ENCODE data around the gene IL2RA. TPM values are rescaled to one million over a fixed set of nuclear protein-coding genes. Genes with fewer than 3 reads are reported as not detected.
A peak's percentile ranks its signal among the peaks of the same experiment; 100 is the strongest.

Gene IL2RA
- total RNA-seq, 1 experiment from 2014 or later, result not detected

DNA sequence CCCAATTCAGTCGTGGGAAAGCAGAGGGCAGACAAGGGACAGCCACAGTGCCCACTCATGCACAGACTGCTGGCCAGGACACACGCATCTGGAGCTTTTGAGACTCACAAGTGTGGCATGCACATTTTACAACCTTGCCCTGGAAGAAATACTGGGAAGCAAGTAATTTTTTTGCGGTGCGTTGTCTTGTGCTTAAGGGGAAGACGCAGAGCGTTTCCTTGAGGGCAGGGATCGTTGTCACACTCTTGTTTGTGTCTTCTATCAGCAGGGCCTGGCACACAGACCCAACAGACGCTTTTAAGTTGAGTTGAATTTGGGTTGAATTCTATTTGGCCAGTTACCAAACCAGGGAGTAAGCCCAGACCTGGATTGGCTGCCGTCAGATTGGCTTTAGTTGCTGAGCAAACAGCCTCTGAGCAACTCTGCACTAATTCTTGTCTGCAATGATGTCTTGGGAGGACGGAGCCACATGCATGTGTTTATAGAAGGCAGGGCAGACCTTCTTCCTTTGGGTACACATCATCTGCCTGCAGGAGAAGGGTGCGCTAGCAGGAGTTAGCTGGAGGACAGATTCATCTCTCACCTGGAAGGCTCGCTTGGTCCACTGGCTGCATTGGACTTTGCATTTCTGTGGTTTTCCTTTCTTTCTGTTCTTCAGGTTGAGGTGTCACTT, 38.4 kb downstream of the IL2RA start:
- Histone ChIP-seq H3K27ac (ENCODE audit: low read length) (no peak overlapping the region), H3K36me3 (ENCODE audit: insufficient read depth, low read length) (no peaks in the 10 kb centered on the region), H4K20me1 (ENCODE audit: insufficient read depth, low read depth, low read length) (no peaks in the 10 kb centered on the region), H3K9me2 (replicated peaks; ENCODE audit: insufficient read depth, low read length) (no peaks in the 10 kb centered on the region; the same call in 1 of the 2 replicates), H3K9me3 (ENCODE audit: low read length) (no peaks in the 10 kb centered on the region), H3K27me3 (ENCODE audit: low read length) (0 out of 2 replicates have a peak, but pooled peaks cover 1% of the 10 kb centered on the region), H3K4me1 (ENCODE audit: low read length) (no peaks in the 10 kb centered on the region), H3K9ac (ENCODE audit: low read length) (no peak overlapping the region), H3K4me2 (ENCODE audit: low read depth, low read length, poor library complexity, severe bottlenecking) (no peak overlapping the region), H2AFZ (ENCODE audit: low read length) (no peak overlapping the region), H3K4me3 (ENCODE audit: low read length) (no peak overlapping the region), H3K79me2 (ENCODE audit: low read length) (no peaks in the 10 kb centered on the region)
- no peak for DNase-seq

DNA sequence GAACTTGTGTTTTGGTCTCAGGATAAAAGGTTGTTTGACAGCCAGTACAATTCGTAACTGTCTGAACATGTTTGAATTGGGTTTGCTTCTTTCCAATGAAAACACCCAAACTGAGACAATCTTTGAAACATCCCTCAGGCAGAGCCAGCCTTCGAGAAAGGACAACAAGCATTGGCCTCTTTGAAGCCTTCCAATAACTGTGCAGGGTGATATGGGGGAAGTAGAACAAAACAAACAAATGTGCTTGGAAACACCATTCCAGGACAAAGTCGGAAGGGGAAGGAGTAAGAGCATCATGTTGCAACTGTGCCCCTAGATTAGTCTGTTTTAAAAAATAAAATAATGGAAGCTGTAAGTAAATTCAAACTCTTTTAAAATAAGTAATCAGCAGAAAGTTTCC, 39.5 kb downstream of the IL2RA start:
- no peak overlapping the region for H3K4me3 ChIP-seq (ENCODE audit: low read length)
- no peaks in the 10 kb centered on the region for H3K4me1 ChIP-seq (ENCODE audit: low read length)
- H3K9me3 ChIP-seq (ENCODE audit: low read length), result no peaks in the 10 kb centered on the region
- H4K20me1 ChIP-seq (ENCODE audit: insufficient read depth, low read depth, low read length), result no peaks in the 10 kb centered on the region
- no peak overlapping the region for H3K4me2 ChIP-seq (ENCODE audit: low read depth, low read length, poor library complexity, severe bottlenecking)
- H3K9ac ChIP-seq (ENCODE audit: low read length), result no peak overlapping the region
- H3K36me3 ChIP-seq (ENCODE audit: insufficient read depth, low read length), result no peaks in the 10 kb centered on the region
- DNase-seq, result no peak
- no peak overlapping the region for H3K27ac ChIP-seq (ENCODE audit: low read length)
- H3K9me2 ChIP-seq (replicated peaks; ENCODE audit: insufficient read depth, low read length), result no peaks in the 10 kb centered on the region; the same call in 1 of the 2 replicates
- H3K79me2 ChIP-seq (ENCODE audit: low read length), result no peaks in the 10 kb centered on the region
- H3K27me3 ChIP-seq (ENCODE audit: low read length), result 0 out of 2 replicates have a peak, but pooled peaks cover 2% of the 10 kb centered on the region
- H2AFZ ChIP-seq (ENCODE audit: low read length), result no peak overlapping the region

DNA sequence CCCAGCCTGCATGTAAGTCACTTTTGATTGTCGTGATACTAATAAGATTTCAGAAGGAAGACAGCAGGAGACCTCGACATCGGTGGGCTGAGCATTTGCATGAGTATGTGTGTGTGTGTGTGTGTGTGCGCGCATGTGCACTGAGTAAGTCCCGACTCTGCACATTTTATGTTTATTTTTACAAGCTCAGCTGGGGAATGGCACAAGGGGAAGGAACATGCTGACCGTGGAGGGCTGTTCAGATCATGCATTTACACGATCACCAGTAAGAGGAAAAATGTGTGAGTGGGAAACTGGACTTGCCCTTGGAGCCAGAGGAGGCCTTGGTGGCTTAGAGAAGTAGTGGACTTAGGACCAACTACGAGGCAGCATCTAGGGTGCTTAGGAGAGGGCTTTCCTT, 41.3 kb downstream of the IL2RA start:
- Histone ChIP-seq H3K4me2 (ENCODE audit: low read depth, low read length, poor library complexity, severe bottlenecking) (no peak overlapping the region), H3K79me2 (ENCODE audit: low read length) (no peaks in the 10 kb centered on the region), H3K9ac (ENCODE audit: low read length) (no peak overlapping the region), H3K4me3 (ENCODE audit: low read length) (no peak overlapping the region), H3K27ac (ENCODE audit: low read length) (no peak overlapping the region), H3K27me3 (ENCODE audit: low read length) (0 out of 2 replicates have a peak, but pooled peaks cover 2% of the 10 kb centered on the region), H3K36me3 (ENCODE audit: insufficient read depth, low read length) (no peaks in the 10 kb centered on the region), H2AFZ (ENCODE audit: low read length) (no peak overlapping the region), H3K9me3 (ENCODE audit: low read length) (no peaks in the 10 kb centered on the region), H4K20me1 (ENCODE audit: insufficient read depth, low read depth, low read length) (no peaks in the 10 kb centered on the region), H3K9me2 (replicated peaks; ENCODE audit: insufficient read depth, low read length) (no peaks in the 10 kb centered on the region; the same call in 1 of the 2 replicates), H3K4me1 (ENCODE audit: low read length) (no peaks in the 10 kb centered on the region)
- no peak for DNase-seq

DNA sequence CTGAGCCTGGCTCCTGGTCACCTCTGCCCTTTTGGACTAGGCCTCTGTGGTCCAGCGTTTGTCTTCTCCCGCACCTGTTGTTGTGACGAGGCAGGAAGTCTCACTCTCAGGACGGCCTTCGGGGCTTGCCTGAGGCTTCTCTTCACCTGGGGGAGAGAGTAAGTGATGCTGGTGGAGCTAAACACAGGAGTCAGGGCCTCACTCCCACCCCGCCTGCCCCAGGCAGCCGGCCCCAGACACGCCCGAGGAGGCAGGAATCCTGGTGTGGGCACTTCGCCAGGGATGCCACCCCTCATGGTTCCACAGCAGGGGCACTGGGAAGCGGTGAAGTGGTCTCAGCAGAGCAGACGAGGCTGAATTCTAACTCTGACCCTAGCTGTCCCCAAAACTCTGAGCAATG, 42.4 kb downstream of the IL2RA start:
- no peaks in the 10 kb centered on the region; the same call in 1 of the 2 replicates for H3K9me2 ChIP-seq (replicated peaks; ENCODE audit: insufficient read depth, low read length)
- 0 out of 2 replicates have a peak, but pooled peaks cover 2% of the 10 kb centered on the region for H3K27me3 ChIP-seq (ENCODE audit: low read length)
- H3K9ac ChIP-seq (ENCODE audit: low read length), result no peak overlapping the region
- no peaks in the 10 kb centered on the region for H3K4me1 ChIP-seq (ENCODE audit: low read length)
- no peaks in the 10 kb centered on the region for H3K36me3 ChIP-seq (ENCODE audit: insufficient read depth, low read length)
- no peak overlapping the region for H3K27ac ChIP-seq (ENCODE audit: low read length)
- H4K20me1 ChIP-seq (ENCODE audit: insufficient read depth, low read depth, low read length), result no peaks in the 10 kb centered on the region
- no peaks in the 10 kb centered on the region for H3K79me2 ChIP-seq (ENCODE audit: low read length)
- H3K4me2 ChIP-seq (ENCODE audit: low read depth, low read length, poor library complexity, severe bottlenecking), result no peak overlapping the region
- no peak for DNase-seq
- H3K9me3 ChIP-seq (ENCODE audit: low read length), result no peaks in the 10 kb centered on the region
- no peak overlapping the region for H2AFZ ChIP-seq (ENCODE audit: low read length)
- H3K4me3 ChIP-seq (ENCODE audit: low read length), result no peak overlapping the region

DNA sequence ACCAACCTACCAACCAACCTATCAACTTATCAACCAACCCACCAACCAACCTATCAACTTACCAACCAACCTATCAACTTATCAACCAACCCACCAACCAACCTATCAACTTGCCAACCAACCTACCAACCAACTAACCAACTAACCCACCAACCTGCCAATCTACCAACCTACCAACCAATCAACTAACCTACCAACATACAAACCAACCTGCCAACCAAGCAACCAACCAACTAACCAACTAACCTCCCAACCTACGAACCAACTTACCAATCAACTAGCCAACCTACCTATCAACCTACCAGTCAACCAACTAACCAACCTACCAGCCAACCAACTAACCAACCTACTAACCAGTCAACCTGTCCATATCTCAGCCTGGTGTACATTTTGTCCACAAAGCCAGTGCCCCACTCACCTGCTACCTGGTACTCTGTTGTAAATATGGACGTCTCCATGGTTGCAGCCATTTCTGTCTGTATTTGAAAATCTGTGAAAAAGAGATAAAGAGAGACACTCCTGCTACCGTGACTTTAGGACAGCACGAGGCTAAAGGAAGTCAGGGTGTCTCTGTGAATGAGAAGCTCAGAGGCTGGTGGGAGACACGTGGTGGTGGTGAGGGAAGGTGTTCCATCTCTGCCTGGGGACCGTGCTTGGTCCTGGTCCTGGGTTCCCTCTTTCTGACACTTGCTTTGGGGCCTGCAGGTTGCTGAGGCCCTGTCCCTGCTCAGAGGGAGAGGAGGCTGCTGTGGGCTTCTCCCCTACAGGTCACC, 43.0 kb downstream of the IL2RA start:
- no peaks in the 10 kb centered on the region for H3K79me2 ChIP-seq (ENCODE audit: low read length)
- H3K9me3 ChIP-seq (ENCODE audit: low read length), result no peaks in the 10 kb centered on the region
- H3K4me3 ChIP-seq (ENCODE audit: low read length), result no peak overlapping the region
- no peak overlapping the region for H3K27ac ChIP-seq (ENCODE audit: low read length)
- H3K4me1 ChIP-seq (ENCODE audit: low read length), result no peaks in the 10 kb centered on the region
- no peaks in the 10 kb centered on the region for H3K36me3 ChIP-seq (ENCODE audit: insufficient read depth, low read length)
- no peak overlapping the region for H2AFZ ChIP-seq (ENCODE audit: low read length)
- no peaks in the 10 kb centered on the region; the same call in 1 of the 2 replicates for H3K9me2 ChIP-seq (replicated peaks; ENCODE audit: insufficient read depth, low read length)
- no peak for DNase-seq
- 0 out of 2 replicates have a peak, but pooled peaks cover 2% of the 10 kb centered on the region for H3K27me3 ChIP-seq (ENCODE audit: low read length)
- no peak overlapping the region for H3K9ac ChIP-seq (ENCODE audit: low read length)
- no peaks in the 10 kb centered on the region for H4K20me1 ChIP-seq (ENCODE audit: insufficient read depth, low read depth, low read length)
- no peak overlapping the region for H3K4me2 ChIP-seq (ENCODE audit: low read depth, low read length, poor library complexity, severe bottlenecking)

DNA sequence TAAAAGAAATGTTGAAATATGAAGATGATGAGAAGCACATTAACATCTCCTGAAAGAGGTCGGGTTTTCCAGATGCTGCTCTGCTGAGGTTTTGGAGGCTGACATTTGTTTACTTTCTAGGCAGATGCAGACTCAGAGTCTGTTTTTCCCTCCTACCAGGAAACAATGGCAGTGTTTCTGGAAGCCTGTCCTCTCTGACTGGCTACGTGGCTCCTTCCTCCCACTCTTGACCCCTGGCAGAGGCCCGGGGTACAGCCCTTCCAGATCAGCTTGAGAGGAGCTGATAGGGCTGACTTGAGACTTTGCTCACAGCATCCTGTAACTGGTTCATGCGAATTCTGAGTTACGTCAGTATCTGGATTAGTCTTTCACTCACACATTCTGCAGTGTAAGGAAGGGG, 43.7 kb downstream of the IL2RA start:
- no peaks in the 10 kb centered on the region for H3K36me3 ChIP-seq (ENCODE audit: insufficient read depth, low read length)
- H3K27ac ChIP-seq (ENCODE audit: low read length), result no peak overlapping the region
- H4K20me1 ChIP-seq (ENCODE audit: insufficient read depth, low read depth, low read length), result no peaks in the 10 kb centered on the region
- H3K27me3 ChIP-seq (ENCODE audit: low read length), result 0 out of 2 replicates have a peak, but pooled peaks cover 2% of the 10 kb centered on the region
- H2AFZ ChIP-seq (ENCODE audit: low read length), result no peak overlapping the region
- no peaks in the 10 kb centered on the region for H3K79me2 ChIP-seq (ENCODE audit: low read length)
- H3K4me2 ChIP-seq (ENCODE audit: low read depth, low read length, poor library complexity, severe bottlenecking), result no peak overlapping the region
- no peak overlapping the region for H3K4me3 ChIP-seq (ENCODE audit: low read length)
- H3K4me1 ChIP-seq (ENCODE audit: low read length), result no peaks in the 10 kb centered on the region
- no peaks in the 10 kb centered on the region; the same call in 1 of the 2 replicates for H3K9me2 ChIP-seq (replicated peaks; ENCODE audit: insufficient read depth, low read length)
- H3K9me3 ChIP-seq (ENCODE audit: low read length), result no peaks in the 10 kb centered on the region
- H3K9ac ChIP-seq (ENCODE audit: low read length), result no peak overlapping the region
- no peak for DNase-seq

DNA sequence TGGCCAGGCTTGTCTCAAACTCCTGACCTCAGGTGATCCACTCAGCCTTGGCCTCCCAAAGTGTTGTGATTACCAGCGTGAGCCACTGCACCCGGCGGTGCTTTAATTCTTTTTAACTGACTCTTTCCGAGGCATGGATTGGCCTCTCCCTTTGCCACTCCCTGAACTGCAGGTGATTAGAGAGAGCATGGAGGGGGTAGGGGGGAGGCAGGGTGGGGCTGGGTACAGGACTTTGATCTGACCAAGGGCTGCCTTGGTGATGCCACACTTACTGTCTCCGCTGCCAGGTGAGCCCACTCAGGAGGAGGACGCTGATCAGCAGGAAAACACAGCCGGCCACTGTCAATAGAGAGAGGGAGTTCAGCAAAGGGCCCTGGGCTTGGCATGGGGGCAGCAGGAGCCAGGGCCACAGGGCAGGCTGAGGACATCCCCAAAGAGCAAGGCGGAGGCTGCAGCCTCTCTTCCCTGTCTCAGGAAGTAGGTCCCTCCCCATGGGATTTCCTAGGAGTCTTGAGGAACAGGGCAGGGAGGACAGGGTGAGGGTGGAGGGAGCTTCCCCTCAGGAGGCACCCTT, 44.3 kb downstream of the IL2RA start:
- Histone ChIP-seq H3K9me3 (ENCODE audit: low read length) (no peaks in the 10 kb centered on the region), H3K36me3 (ENCODE audit: insufficient read depth, low read length) (no peaks in the 10 kb centered on the region), H3K9ac (ENCODE audit: low read length) (no peak overlapping the region), H3K9me2 (replicated peaks; ENCODE audit: insufficient read depth, low read length) (no peaks in the 10 kb centered on the region; the same call in 1 of the 2 replicates), H3K27ac (ENCODE audit: low read length) (no peak overlapping the region), H4K20me1 (ENCODE audit: insufficient read depth, low read depth, low read length) (no peaks in the 10 kb centered on the region), H2AFZ (ENCODE audit: low read length) (no peak overlapping the region), H3K4me3 (ENCODE audit: low read length) (no peak overlapping the region), H3K27me3 (ENCODE audit: low read length) (0 out of 2 replicates have a peak, but pooled peaks cover 2% of the 10 kb centered on the region), H3K4me2 (ENCODE audit: low read depth, low read length, poor library complexity, severe bottlenecking) (no peak overlapping the region), H3K4me1 (ENCODE audit: low read length) (no peaks in the 10 kb centered on the region), H3K79me2 (ENCODE audit: low read length) (no peaks in the 10 kb centered on the region)
- no peak for DNase-seq

DNA sequence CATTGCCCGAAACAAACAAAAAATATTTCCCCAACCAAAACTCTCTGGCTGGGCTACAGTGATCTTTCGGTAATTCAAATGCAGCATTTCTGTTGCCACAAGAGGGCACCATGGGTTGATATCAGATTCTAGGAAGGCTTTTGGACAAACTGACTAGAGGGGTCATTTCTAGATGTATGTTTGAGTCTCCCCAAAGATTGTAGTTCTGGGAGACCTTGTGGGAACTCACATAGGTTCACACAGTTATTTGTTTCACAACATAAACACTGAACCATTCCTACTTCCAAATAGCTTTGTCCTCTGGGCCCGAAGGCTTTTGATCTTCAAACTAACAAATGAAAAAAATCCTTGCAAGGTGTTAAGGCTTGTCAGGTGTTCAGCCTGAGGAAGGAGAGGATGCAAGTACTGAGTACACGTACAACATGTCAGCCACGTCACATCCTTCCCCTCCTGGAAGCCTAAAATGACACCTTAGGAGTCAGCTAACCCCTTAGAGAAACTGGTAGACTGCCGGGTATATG, 47.9 kb downstream of the IL2RA start:
- H3K9ac ChIP-seq (ENCODE audit: low read length), result no peak overlapping the region
- no peak overlapping the region for H3K27ac ChIP-seq (ENCODE audit: low read length)
- H3K79me2 ChIP-seq (ENCODE audit: low read length), result no peaks in the 10 kb centered on the region
- peak; percentile 82 for DNase-seq
- H2AFZ ChIP-seq (ENCODE audit: low read length), result no peak overlapping the region
- H3K4me3 ChIP-seq (ENCODE audit: low read length), result no peak overlapping the region
- no peak overlapping the region for H3K4me2 ChIP-seq (ENCODE audit: low read depth, low read length, poor library complexity, severe bottlenecking)
- H3K27me3 ChIP-seq (ENCODE audit: low read length), result 0 out of 2 replicates have a peak, but pooled peaks cover 2% of the 10 kb centered on the region
- no peaks in the 10 kb centered on the region for H3K9me3 ChIP-seq (ENCODE audit: low read length)
- no peaks in the 10 kb centered on the region for H4K20me1 ChIP-seq (ENCODE audit: insufficient read depth, low read depth, low read length)
- H3K9me2 ChIP-seq (replicated peaks; ENCODE audit: insufficient read depth, low read length), result no peaks in the 10 kb centered on the region; the same call in 1 of the 2 replicates
- H3K4me1 ChIP-seq (ENCODE audit: low read length), result no peaks in the 10 kb centered on the region
- H3K36me3 ChIP-seq (ENCODE audit: insufficient read depth, low read length), result no peaks in the 10 kb centered on the region
